Ectodermal cell (in vitro differentiated cells): ENCODE data around the gene CWC25.

Experiments used
- H3K27ac ChIP-seq: 2 replicates; pipeline ENCODE4 v1.7.0; 2013; ENCODE audit warnings: mild to moderate bottlenecking, low read depth, low read length; ENCODE audit not compliant: insufficient read depth, poor library complexity, severe bottlenecking
- H3K27me3 ChIP-seq: 2 replicates; pipeline ENCODE4 v1.7.0; 2013; ENCODE audit warnings: mild to moderate bottlenecking, low read length; ENCODE audit not compliant: insufficient read depth, control insufficient read depth, poor library complexity, severe bottlenecking
- H3K36me3 ChIP-seq: one replicate; pipeline ENCODE4 v1.7.0; 2013; ENCODE audit warnings: low read length; ENCODE audit not compliant: control insufficient read depth, insufficient read depth
- H3K4me1 ChIP-seq: one replicate; pipeline ENCODE4 v1.7.0; 2013; ENCODE audit warnings: low read length; ENCODE audit not compliant: control insufficient read depth, insufficient read depth
- H3K4me3 ChIP-seq: 2 replicates; pipeline ENCODE4 v1.7.0; 2013; ENCODE audit warnings: low read depth, low read length, control low read depth; ENCODE audit not compliant: insufficient read depth
- H3K9me3 ChIP-seq: 2 replicates; pipeline ENCODE4 v1.7.0; 2013; ENCODE audit warnings: mild to moderate bottlenecking, low read length, moderate library complexity; ENCODE audit not compliant: control insufficient read depth
- WGBS, 2 experiments: methylation state at CpG; one replicate each; pipeline ENCODE4 v1.1.7; 2013; ENCODE audit warnings: missing lambda C conversion rate in 2 of 2; 5-methylcytosine and 5-hydroxymethylcytosine counted together

Gene CWC25

GRCh38 chr17:38751808-38752307, 73.3 kb downstream of the CWC25 start:
- Histone ChIP-seq H3K4me3 (peak overlapping the region; percentile 94), H3K4me1 (peaks cover 11% of the 10 kb centered on the region), H3K27me3 (peaks cover 10% of the 10 kb centered on the region), H3K36me3 (peaks cover 5% of the 10 kb centered on the region), H3K27ac (peak overlapping the region; percentile 78), H3K9me3 (no peaks in the 10 kb centered on the region)
- WGBS, 2 experiments, result 0 to 1% methylated on average over 44 of the region's 44 CpGs

- H3K9me3 ChIP-seq, result no peaks in the 10 kb centered on the region
- H3K27ac ChIP-seq, result no peak overlapping the region
- 3% methylated on average over 10 of the region's 10 CpGs for WGBS, 2 experiments
Observed at GRCh38 chr17:38751144-38751807, 73.8 kb downstream of the CWC25 start.

More at GRCh38 chr17:38751144-38751807, 73.8 kb downstream of the CWC25 start:
- peaks cover 17% of the 10 kb centered on the region for H3K4me1 ChIP-seq
- H3K36me3 ChIP-seq, result peaks cover 5% of the 10 kb centered on the region
- H3K27me3 ChIP-seq, result peaks cover 10% of the 10 kb centered on the region
- peak overlapping the region; percentile 94 for H3K4me3 ChIP-seq
